HUES48 (cell line): ENCODE data around the gene ME3.
"Not testable (repeated sequence)": the region's sequence is repeated elsewhere in the genome, so short reads cannot be mapped to it uniquely, and the experiment has no call there.

Experiments used
- H3K27ac ChIP-seq: one replicate; pipeline ENCODE4 v1.7.0; 2013; ENCODE audit warnings: low read depth, low read length, inconsistent platforms
- H3K27me3 ChIP-seq: 2 replicates; pipeline ENCODE4 v1.6.1; 2013; ENCODE audit warnings: mild to moderate bottlenecking, low read length; ENCODE audit not compliant: control insufficient read depth, insufficient read depth
- H3K36me3 ChIP-seq: 2 replicates; pipeline ENCODE4 v1.6.1; 2013; ENCODE audit warnings: low read length; ENCODE audit not compliant: control insufficient read depth, insufficient read depth
- H3K4me1 ChIP-seq: 2 replicates; pipeline ENCODE4 v1.6.1; 2013; ENCODE audit warnings: mild to moderate bottlenecking, low read length; ENCODE audit not compliant: control insufficient read depth, insufficient read depth
- H3K4me3 ChIP-seq: 2 replicates; pipeline ENCODE4 v1.5.1; 2013; ENCODE audit warnings: mild to moderate bottlenecking, low read depth, low read length
- H3K9ac ChIP-seq: 2 replicates; pipeline ENCODE4 v1.6.1; 2013; ENCODE audit warnings: mild to moderate bottlenecking, low read depth, low read length, moderate library complexity
- H3K9me3 ChIP-seq: 2 replicates; pipeline ENCODE4 v1.6.1; 2013; ENCODE audit warnings: low read length; ENCODE audit not compliant: control insufficient read depth, insufficient read depth

ME3 gene

GRCh38 chr11:86555401-86555800 lies 117.0 kb downstream of the ME3 start:
- no peaks in the 10 kb centered on the region; the same call in 1 of the 2 replicates for H3K4me1 ChIP-seq
- no peaks in the 10 kb centered on the region for H3K27me3 ChIP-seq
- no peak overlapping the region for H3K9ac ChIP-seq
- no peaks in the 10 kb centered on the region for H3K36me3 ChIP-seq
- H3K4me3 ChIP-seq, result no peak overlapping the region
- H3K27ac ChIP-seq, result no peak overlapping the region
- H3K9me3 ChIP-seq, result no peaks in the 10 kb centered on the region

GRCh38 chr11:86553265-86553664 lies 119.2 kb downstream of the ME3 start:
- Histone ChIP-seq H3K4me3 (no peak overlapping the region), H3K27ac (no peak overlapping the region), H3K9me3 (no peaks in the 10 kb centered on the region), H3K27me3 (no peaks in the 10 kb centered on the region), H3K36me3 (no peaks in the 10 kb centered on the region), H3K4me1 (peaks cover 2% of the 10 kb centered on the region), H3K9ac (no peak overlapping the region)

GRCh38 chr11:86551288-86552092 lies 120.9 kb downstream of the ME3 start:
- Histone ChIP-seq H3K4me1 (peaks cover 8% of the 10 kb centered on the region), H3K9ac (no peak overlapping the region), H3K27ac (no peak overlapping the region), H3K36me3 (no peaks in the 10 kb centered on the region), H3K9me3 (no peaks in the 10 kb centered on the region), H3K4me3 (no peak overlapping the region), H3K27me3 (no peaks in the 10 kb centered on the region)

GRCh38 chr11:86550757-86551156 lies 121.7 kb downstream of the ME3 start:
- no peak overlapping the region for H3K4me3 ChIP-seq
- no peaks in the 10 kb centered on the region for H3K27me3 ChIP-seq
- no peaks in the 10 kb centered on the region for H3K9me3 ChIP-seq
- H3K36me3 ChIP-seq, result no peaks in the 10 kb centered on the region
- H3K4me1 ChIP-seq, result peaks cover 8% of the 10 kb centered on the region
- H3K9ac ChIP-seq, result no peak overlapping the region
- no peak overlapping the region for H3K27ac ChIP-seq

GRCh38 chr11:86548271-86548917 lies 124.0 kb downstream of the ME3 start:
- no peak overlapping the region for H3K27ac ChIP-seq
- no peaks in the 10 kb centered on the region for H3K36me3 ChIP-seq
- no peak overlapping the region for H3K4me3 ChIP-seq
- no peak overlapping the region for H3K9ac ChIP-seq
- H3K9me3 ChIP-seq, result no peaks in the 10 kb centered on the region
- H3K4me1 ChIP-seq, result peaks cover 8% of the 10 kb centered on the region
- H3K27me3 ChIP-seq, result no peaks in the 10 kb centered on the region

- H3K9me3 ChIP-seq, result no peaks in the 10 kb centered on the region
- H3K4me1 ChIP-seq, result peaks cover 8% of the 10 kb centered on the region
- no peaks in the 10 kb centered on the region for H3K36me3 ChIP-seq
- H3K4me3 ChIP-seq, result no peak overlapping the region
- no peak overlapping the region for H3K27ac ChIP-seq
- H3K9ac ChIP-seq, result no peak overlapping the region
- no peaks in the 10 kb centered on the region for H3K27me3 ChIP-seq
Observed at GRCh38 chr11:86547727-86548126, 124.7 kb downstream of the ME3 start.

- not testable (repeated sequence) for H3K4me3 ChIP-seq, H3K36me3 ChIP-seq, H3K4me1 ChIP-seq, H3K27me3 ChIP-seq, H3K9me3 ChIP-seq, H3K9ac ChIP-seq, H3K27ac ChIP-seq
Observed at GRCh38 chr11:86541299-86541698, 131.1 kb downstream of the ME3 start.

- Histone ChIP-seq H3K27ac (no peak overlapping the region), H3K4me1 (no peaks in the 10 kb centered on the region), H3K27me3 (no peaks in the 10 kb centered on the region), H3K36me3 (no peaks in the 10 kb centered on the region), H3K4me3 (no peak overlapping the region), H3K9ac (no peak overlapping the region), H3K9me3 (no peaks in the 10 kb centered on the region)
Observed at GRCh38 chr11:86538223-86538548, 134.2 kb downstream of the ME3 start.

GRCh38 chr11:86537541-86538222 lies 134.7 kb downstream of the ME3 start:
- no peak overlapping the region for H3K4me3 ChIP-seq
- H3K27ac ChIP-seq, result no peak overlapping the region
- no peaks in the 10 kb centered on the region for H3K4me1 ChIP-seq
- H3K27me3 ChIP-seq, result no peaks in the 10 kb centered on the region
- no peaks in the 10 kb centered on the region for H3K9me3 ChIP-seq
- H3K36me3 ChIP-seq, result no peaks in the 10 kb centered on the region
- H3K9ac ChIP-seq, result no peak overlapping the region

GRCh38 chr11:86535773-86536172 lies 136.6 kb downstream of the ME3 start:
- no peak overlapping the region for H3K27ac ChIP-seq
- H3K27me3 ChIP-seq, result no peaks in the 10 kb centered on the region
- H3K9ac ChIP-seq, result no peak overlapping the region
- no peak overlapping the region for H3K4me3 ChIP-seq
- no peaks in the 10 kb centered on the region for H3K9me3 ChIP-seq
- H3K36me3 ChIP-seq, result no peaks in the 10 kb centered on the region
- H3K4me1 ChIP-seq, result no peaks in the 10 kb centered on the region
